Suppressor macrophage (primary cell): ENCODE data around the gene PDE4D.
A peak's percentile ranks its signal among the peaks of the same experiment; 100 is the strongest.

Source experiments
- DNase-seq, 4 experiments: peaks; one replicate each; pipeline ENCODE4 v3.0.0-alpha.2; 2020 to 2022
- total RNA-seq, 17 experiments: gene quantifications; one replicate each; lab custom pipeline; 2026; ENCODE audit warnings: mixed read lengths in 6 of 17, inconsistent platforms in 3 of 17; lab: John Stamatoyannopoulos, UW

PDE4D gene
- 5.4 to 15.2 (median 7.6) reads per million in 17 experiments for total RNA-seq

DNA sequence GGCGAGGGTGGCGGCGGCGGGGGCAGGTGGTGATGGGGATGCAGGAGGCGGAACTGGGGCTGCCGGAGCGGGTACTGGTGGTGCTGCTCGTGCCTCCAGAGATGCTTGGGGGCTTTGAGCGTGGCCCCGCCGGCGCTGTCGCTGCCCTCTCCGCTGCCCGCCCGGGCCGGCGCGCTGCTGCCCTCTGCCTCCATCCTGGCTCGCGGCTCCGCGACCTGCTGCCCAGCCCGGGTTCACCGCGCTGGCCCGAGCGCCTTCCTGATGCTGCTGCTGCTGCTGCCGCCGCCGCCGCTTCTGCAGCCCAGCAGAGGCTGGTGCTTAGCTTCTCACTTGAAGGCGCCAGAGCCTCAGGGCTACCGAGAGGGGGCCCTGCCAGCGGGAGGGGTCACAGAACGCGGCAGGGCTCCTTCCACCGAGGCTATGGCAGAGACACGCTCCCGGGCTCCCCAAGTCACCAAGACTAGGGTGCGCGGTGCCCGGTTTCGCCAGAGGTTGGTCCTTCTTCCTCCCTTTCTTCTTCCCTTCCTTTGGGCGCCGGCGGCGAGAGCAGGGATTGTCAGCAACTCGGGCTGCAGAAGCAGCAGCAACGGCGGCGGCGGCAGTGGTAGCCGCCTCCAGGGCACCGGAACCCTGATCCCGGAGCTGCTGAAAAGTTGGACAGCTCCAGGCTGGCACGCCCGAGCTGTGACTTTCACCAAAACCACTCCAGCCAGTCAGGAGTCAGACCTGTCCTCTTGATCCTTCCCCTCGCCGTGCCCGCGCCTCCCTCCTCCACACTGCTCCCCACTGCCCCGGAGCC is at the start of gene PDE4D:
Gene PDE4D, minus strand, starts transcription at position 298 of the 799 bp plus-strand sequence.
- DNase-seq: peak; percentile 69 to 89 (median 80)

DNA sequence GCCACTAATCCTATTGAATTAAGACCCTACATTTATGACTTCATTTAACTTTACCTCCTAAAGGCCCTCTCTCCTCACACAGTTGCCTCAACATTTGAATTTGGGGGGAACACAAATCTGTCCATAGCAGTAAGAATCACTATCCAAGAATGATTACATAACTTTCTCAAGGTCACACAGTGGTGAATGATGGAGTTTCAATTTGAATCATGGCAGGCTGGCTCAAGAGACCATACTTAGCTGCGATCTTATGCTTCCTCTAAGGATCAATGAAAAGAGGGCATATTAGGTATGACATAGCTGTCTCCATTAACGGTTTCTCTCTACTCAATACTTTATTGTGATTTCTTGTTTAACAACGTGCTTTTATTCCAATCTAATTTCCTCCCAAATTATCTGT is 44.1 kb upstream of the PDE4D start:
- DNase-seq: no peak

DNA sequence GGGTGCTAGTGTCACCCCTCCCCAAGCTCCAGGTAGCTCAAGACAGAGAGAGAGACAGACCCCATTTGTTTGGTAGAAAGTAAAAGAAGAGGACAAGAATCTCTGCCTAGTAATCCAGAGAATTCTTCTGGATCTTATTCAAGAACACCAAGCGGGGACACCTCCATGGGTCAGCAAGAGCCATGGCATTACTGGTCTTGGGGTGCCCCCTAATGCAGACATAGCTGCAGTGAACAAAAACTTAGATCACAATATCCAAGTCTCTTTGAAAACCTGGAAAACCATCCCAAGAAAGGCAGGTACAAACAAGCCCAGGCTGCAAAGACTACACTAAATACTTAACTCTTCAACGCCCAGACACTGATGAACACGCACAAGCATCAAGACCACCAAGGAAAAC is 29.9 kb upstream of the PDE4D start:
- DNase-seq: no peak

DNA sequence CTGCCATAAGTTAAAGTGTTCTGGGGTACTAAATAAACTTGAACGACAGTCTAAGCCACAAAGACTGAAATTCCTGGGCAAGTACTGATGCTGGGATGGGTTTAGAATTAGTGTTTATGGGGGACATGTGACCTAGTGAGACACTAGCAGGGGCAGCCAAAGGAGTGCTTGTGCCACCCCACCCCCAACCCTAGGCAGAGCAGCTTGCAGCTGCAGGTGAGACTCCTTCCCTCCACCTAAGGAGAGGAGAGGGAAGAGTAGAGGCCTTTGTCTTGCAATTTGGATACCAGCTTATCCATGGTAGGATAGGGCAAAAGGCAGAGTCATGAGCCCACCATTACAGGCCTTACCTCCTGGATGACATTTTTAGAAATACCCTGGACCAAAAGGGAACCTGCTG is 28.7 kb upstream of the PDE4D start:
- DNase-seq: no peak

DNA sequence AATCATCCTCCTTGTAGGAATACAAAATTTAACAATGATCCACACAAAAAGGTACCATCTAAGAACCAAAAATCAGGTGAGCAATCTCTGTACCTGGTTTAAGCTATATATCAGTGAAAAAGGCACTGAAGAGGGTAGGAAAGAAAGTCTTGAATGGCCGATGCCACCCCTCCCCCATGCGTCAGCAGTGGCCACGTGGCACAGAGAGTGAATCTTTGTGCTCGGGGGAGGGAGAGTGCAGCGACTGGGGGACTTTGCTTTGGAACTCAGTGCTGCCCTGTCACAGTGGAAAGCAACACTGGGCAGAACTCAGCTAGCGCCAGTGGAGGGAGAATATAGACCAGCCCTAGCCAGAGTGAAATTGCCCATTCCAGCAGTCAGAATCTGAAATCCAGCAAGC is 28.3 kb upstream of the PDE4D start:
- no peak for DNase-seq

DNA sequence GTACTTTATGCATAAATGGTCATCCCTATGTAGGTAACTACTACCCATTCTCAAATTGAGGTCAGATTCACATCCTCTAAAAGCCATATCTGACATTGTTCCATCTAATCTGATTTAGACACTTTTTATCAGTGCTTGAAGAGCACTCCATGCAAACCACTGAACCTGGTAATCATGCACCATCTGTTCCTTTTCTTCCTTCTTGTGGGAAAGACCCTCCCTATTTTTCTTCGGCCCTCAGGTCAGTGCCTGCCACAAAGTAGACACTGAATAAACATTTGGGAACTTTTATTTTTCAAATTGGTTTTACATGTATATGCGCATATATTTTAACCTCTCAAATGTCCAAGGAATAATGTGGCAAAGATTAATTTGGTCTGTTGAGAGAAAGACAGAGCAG is 26.0 kb upstream of the PDE4D start:
- DNase-seq: no peak

DNA sequence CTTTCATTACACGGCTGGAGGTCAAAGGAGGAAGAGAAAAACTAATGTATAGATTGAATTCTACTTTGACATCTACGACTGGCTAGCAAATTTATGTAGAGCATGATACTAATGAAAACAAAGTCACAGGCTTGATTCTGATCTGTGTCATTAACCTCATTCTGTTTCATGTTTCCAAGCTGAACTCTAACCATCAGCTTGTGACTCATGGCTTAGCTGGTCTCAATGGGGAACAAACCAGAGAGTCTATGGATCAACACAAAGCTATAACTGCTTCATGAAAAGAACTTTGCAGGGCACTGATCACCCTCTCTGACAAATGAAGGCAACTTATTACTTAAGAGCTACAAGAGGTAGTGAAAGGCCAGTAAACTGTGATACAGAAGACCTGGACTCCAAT is 23.6 kb upstream of the PDE4D start:
- peak in 3 of 4 experiments; percentile 7 to 13 (median 9) for DNase-seq

DNA sequence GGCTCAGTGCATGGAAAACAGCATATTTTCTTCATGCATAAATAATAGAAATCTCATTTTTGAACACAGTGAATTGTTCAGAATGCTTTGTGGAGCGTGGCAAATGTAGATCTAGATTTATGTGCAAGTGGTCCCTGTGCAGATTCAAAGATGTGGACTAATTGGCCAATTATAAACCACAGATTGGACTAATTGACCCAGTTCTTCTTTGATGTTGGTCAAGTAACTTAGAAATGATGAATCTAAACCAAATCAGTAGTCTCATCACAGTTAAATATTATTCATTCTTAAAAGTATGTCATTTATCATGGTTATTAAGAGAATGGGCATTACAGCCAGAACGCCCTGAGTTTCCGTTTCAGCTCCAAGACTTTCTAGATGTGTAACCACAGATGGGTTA is 11.7 kb upstream of the PDE4D start:
- no peak for DNase-seq

DNA sequence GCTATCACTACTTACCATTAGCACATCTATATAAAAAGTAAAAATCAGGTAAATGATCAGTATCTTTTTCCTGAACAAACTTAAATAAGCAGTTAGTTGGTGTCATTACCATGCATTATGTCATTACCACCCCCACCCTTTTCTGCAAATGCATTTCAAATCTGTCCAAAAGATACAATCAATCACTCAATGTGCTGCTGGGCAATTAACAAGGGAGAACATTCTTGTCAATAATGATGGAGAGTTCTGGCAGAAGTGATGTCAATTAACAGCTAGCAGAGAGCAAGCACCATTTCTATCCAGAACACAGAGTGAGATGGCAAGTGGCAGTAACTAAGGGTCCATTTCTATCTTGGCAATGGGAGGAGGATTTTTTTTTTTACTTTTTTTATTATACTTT is 3.5 kb upstream of the PDE4D start:
- DNase-seq: no peak

DNA sequence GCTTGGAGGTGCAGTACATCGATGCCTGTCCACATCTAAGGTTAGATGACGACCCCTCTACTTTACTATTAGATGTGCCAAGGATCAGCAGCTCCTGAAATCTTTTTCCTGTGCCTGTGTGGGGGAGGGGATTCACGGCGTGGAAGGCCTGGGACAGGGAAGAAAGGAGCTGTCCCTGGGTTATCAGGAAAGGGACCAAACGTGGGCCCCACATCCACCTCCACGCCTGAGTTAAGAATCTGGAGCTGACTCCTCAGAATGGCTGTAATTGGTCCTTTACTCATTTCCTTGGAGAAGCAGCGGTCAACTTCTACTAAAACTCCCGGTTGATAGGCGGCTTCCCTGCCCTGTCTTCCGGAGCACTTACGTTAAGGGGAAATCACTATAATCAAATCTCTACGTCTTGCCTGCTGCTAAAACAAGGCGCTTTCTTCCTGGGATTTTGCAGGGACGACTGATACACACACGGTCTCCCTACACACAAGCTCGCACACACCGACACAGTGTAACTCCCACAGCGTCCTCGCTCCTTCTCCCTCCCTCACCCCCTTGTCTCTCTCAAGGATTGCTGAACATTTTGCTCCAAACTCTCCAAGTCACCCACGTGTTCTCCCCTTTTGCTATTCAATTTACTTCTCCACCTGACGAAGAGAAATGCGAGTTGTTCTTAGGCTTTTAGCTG is 1.4 kb downstream of the PDE4D start:
- DNase-seq: no peak

DNA sequence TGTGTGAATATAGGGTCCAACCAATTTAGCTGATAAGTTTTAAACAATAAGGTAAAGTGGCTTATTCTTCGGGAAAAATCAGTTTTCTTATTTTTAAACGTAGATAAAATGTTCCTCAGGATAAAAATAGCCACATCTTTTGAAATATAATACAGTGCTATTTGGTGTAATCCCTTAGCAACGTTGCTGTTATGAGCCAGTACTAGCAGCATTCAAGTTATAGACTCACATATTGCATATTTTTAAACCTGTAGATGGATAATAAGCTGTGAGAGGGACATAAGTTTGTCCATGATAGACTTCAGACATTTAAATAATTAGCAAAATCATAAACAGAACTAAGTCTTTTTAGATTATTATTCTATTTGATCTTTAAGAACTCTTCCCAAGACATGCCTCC is 6.3 kb downstream of the PDE4D start:
- DNase-seq: no peak

DNA sequence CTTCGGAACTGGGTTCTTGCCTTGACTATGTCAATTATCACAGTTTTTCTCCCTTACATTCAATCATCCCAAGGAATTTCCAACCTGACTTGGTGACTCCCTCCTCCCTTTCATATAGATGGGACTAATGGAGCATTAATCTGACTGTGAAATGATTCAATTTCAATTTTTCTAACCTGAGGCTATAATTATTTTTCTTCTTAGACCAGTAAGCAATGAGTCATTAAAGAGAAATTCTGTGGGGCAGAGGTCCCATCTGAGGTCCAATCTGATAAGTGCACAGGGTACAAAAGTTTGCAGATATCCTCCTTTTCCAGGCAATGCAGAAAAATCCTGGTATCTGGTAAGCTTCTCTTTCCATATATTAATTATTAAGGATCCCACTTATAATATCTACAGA is 18.9 kb downstream of the PDE4D start:
- no peak for DNase-seq

DNA sequence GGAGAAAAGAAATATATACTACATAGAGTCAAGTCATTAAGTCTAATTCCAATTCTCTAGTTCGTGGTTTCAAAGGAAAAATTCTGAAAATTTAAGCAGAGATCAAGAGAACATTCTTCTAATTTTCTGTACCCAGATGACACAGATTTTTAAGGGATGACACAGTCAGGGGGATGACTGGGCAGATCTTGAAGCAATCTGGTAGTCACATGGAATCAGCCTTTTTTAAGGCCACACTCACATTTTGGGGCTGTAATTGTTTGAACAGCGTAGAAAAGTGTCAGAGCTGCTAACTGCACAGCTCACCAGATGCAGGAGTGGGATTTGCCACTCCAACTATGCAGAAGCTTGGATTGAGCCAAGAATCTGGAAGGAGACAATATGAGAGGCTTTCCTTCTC is 20.4 kb downstream of the PDE4D start:
- DNase-seq: no peak

DNA sequence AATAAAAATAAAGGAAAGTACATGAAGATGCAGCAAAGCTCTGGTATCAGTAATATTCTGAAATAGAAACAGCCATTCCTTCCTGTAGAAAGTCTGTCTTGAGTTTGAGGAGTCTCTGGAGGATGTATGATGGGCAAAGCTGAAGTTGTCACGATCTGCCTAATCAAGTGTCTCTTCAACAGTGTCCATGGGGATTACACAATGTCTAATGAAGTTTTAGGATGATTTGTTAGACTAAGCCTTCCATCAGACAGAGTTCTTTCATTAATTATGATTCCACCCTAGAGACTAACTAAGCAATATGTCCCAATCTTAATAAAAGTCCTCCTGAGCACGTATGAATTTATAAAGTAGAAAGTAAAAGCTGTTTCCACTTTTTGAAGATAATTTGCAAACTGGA is 26.9 kb downstream of the PDE4D start:
- DNase-seq: no peak

DNA sequence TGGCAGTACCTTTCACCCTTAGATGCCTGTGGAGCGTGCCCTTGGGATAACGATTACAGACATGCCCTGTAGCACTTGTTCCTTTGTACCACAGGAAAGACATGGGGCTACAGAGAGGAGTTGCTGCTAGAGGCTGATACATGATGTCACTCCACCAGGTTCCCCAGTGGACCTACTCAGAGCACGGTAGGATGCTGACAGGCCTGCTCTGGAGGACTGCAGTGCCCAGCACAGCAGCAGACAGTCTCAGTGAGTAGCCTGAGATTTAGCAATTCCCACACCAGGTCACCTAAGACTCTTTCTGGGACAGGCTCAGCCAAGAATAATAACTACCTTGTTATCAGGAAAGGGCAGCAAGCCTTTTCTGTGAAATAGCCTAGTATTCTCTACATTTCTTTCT is 28.8 kb downstream of the PDE4D start:
- no peak for DNase-seq

DNA sequence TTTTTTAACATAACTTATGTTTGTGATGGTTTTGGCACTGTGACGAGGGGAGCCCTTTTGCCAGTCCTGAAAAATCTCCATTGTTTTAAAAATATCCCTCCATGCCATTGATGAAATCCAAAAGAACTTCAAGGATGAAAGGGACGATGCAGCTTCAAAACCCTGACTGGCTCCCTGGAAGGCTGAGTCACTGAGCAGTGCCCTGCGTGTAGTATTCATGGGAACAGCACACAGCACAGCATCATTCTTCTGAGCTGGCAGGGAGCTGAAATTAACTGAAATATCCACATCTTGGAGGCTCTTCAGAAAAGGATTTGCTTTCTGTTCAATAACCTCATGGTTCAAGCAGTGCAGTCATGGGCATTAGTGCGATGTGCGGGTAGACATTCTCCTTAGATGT is 29.7 kb downstream of the PDE4D start:
- DNase-seq: no peak

DNA sequence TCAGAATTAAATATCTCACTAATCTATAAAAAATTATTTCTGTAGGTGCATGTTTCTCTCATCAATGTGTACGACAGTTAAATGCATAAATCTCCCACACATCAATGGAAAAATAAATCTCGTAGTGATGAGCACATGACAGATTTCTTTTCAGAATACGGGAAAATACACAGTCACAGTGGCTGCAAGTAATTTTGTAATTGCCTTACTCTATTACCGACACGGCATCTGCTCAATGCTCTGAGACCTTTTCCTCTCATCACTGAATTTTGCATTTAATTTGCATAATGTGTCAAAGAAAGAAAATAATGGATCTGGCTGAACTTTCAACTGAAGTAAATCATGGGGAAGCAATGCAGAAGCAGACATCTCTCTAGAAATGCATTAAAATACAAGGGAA is 37.2 kb downstream of the PDE4D start:
- no peak for DNase-seq

DNA sequence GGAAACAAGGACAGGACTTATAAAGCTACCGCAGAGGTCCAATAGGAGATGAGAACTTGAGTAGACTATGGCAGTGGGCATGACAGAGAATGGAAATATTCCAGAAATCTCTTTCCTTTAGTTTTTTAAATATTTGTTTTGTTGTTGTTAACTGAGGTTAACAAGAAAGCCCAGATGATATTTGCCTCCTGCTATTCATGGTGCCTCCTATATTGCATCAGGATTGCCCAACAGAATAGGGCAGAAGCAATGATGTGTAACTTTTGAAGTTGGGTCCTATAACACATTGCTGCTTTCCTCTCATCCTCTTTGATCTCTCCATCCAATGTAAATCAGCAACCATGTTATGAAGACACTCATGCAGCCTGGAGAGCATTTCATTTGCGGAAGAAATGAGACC is 42.8 kb downstream of the PDE4D start:
- no peak for DNase-seq

DNA sequence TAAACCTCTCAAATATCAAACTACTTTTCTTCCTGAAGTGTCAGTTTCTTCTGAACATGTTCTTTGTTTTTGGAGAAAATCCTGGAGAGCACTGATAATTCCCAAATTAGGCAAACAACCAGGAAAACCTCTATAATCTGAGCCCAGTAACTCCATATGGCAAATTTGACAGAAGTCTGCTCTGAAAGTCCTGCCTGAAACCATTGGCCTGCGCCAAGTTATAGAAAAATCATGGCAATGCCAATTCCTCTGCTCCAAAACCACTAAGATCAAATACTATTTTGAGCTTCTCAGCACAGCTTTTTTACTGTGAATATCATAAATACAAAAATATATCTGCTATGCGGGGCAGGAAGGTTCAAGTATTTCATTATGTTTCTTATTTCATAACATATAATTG is 45.9 kb downstream of the PDE4D start:
- DNase-seq: no peak

DNA sequence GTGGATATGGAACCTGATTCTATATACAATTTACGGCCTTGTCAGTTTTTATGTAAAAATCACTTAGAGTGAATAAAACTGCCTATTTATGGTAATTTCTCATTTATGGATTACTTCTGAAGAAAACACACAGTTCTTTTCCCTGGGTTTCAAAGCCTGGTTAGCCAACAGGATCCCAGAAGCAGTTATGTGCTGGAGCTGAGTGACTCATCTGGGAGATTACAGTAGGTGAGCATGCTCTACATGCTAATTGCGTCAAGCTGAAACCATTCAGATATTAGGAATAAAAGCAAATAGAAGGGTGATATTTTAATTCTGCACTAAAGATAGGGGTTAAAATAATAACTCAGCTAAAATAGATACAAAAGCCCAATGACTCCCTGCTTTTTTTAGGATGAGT is 47.8 kb downstream of the PDE4D start:
- no peak for DNase-seq

DNA sequence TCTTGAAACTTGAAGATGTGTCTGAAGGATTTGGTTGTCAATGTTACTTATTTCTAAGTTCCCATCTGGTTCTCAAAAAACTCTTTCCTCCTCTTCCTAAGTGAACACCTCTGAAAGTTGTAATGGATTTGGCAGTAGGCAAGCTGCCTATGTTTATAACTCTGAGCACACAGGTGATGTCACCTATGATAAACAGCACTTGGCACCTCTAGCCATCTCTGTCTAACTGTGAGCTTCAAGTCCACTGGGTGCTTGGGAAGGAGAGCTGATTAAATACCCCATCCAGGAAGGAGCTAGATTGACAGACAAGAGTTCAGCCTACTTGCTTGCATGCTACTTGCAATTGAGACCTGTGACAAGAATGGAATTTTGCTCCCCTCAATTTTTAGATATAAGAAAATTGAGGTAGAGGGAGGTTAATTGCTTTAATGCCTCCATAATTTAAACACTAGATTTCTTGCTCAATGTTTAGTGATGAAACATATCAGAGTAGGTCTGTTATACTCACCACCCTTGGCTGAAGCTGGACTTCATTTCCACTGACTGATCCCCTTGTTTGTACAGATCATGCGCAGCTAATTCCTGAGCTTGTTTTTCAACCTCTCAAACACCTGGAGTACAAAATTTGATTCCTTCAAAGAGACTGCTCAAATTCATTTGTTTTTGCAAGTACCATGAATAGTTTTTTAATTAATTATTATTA is 49.9 kb downstream of the PDE4D start:
- DNase-seq: no peak

DNA sequence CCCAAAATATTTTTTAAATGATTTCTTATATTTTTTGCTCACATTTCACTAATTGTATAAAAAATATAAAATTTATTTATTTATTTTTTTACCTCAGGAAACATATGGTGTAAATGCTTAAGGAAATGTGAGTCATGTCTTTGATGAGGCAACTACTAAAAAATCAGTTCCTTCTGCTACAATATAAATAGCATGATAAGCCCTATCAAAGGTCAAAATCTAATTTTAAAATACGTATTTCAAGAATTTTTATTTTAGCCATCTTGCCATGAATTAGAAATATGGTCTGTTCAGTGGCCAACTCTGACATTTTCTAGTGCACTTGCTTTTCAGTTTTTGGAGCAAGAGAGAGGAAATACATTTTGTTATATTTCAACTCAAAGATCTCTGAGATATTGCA is 50.5 kb downstream of the PDE4D start:
- DNase-seq: peak in 2 of 4 experiments; percentile 46

DNA sequence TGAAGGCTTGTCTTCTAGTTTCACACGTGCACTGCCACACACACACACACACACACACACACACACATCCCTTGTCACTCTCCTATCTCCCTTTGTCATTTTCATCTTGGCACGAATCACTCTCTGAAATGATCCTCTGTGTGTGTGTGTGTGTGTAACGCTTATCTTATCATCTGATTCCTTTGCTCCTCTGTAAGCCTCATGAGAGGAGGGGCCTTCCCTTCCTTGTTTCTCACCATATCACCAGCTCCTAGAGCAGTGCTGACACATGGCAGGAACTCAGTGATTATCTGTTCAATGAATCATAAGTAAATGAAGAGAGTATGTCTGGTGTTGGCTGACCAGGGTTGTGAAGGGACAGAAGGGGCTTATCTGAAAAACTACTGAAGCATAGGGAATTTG is 53.3 kb downstream of the PDE4D start:
- DNase-seq: no peak

DNA sequence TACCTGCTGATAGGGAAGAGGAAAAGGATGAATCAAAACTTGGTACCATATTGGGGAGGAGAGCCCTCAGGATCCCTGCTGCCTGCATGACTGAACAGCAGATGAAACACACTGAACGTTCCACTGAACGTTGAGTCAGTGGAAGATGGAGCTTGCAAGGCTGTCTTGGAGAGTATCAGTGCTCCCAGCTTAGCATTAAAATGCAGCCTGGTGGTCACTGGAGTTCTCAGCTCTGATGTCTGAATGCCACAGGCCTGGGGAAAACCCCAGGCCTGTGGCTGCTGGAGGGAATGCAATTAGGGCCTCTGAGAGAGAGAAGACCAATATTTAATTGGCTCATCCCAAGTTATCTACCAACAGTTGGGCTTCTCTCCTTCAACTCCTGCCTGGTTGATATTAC is 54.5 kb downstream of the PDE4D start:
- no peak for DNase-seq
